WI38 (cell line): Measurements from ENCODE around the gene UMAD1.

Source experiments
- H3K4me3 ChIP-seq: 2 replicates; pipeline ENCODE4 v1.5.1; 2011; ENCODE audit warnings: low read depth, mild to moderate bottlenecking, control low read depth, low read length
- TF ChIP-seq, protein P1 (sequence below): IDR thresholded peaks from 2 replicates; pipeline ENCODE4 v1.5.1; 2012; ENCODE audit warnings: low read depth, mild to moderate bottlenecking, control low read depth, low read length

UMAD1 gene

GRCh38 chr7:7640221-7641128 lies at the start of gene UMAD1:
TSS of gene UMAD1 (plus strand) at chr7:7640752. CDS start at chr7:7673372, 32,620 bp downstream.
- peak within 1 kb of the TSS; percentile 96 for H3K4me3 ChIP-seq
- TF ChIP-seq, protein P1, sequence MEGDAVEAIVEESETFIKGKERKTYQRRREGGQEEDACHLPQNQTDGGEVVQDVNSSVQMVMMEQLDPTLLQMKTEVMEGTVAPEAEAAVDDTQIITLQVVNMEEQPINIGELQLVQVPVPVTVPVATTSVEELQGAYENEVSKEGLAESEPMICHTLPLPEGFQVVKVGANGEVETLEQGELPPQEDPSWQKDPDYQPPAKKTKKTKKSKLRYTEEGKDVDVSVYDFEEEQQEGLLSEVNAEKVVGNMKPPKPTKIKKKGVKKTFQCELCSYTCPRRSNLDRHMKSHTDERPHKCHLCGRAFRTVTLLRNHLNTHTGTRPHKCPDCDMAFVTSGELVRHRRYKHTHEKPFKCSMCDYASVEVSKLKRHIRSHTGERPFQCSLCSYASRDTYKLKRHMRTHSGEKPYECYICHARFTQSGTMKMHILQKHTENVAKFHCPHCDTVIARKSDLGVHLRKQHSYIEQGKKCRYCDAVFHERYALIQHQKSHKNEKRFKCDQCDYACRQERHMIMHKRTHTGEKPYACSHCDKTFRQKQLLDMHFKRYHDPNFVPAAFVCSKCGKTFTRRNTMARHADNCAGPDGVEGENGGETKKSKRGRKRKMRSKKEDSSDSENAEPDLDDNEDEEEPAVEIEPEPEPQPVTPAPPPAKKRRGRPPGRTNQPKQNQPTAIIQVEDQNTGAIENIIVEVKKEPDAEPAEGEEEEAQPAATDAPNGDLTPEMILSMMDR: no peak

- no peak overlapping the region for H3K4me3 ChIP-seq
- TF ChIP-seq, protein P1: no peak
These were observed 45.1 kb upstream of the UMAD1 start for GRCh38 chr7:7595451-7595850.

- TF ChIP-seq, protein P1: no peak
- no peak overlapping the region for H3K4me3 ChIP-seq
These were observed 44.4 kb upstream of the UMAD1 start for GRCh38 chr7:7596176-7596575.

DNA sequence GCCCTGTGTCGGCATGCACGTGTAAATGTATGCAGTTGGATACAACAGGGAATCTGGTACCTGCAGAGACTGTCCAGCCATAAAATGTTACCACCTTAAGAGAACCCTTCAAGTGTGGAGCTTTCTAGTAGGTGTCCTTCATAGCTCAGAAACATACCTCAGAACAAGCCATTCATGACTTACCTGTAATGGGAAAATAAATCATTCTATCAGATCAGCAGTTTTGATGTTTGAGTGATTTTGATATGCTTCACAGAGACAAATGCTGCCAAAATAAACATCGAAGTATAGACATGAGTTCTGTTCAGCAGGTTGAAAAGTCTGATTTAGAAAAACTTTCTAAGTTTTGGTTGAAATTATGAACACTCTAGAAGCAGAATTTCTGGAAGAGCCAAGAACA lies 33.5 kb upstream of the UMAD1 start:
- H3K4me3 ChIP-seq: no peak overlapping the region
- TF ChIP-seq, protein P1: no peak

- H3K4me3 ChIP-seq: no peak overlapping the region
- TF ChIP-seq, protein P1: no peak
These were observed 31.2 kb upstream of the UMAD1 start for GRCh38 chr7:7609330-7609729.

- TF ChIP-seq, protein P1: no peak
- no peak overlapping the region for H3K4me3 ChIP-seq
These were observed 28.0 kb upstream of the UMAD1 start for GRCh38 chr7:7612519-7612918.

DNA sequence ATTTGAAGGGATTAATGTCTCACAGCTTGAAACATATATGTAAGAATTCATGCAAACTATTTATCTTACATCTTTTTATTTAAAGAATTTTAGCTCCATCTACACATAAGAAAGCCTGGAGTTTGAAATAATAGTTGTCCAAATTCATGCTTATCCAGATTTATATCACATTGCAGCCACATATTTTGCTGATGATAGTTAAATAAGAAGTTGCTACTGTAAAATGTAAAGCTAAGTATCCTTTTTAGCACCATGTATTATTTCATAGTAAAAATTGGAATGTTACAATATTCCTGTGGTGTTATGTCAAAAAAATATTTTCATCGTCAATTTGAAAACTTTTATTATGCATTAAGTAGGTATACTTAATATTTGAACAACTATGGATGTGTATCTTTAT lies 27.3 kb upstream of the UMAD1 start:
- H3K4me3 ChIP-seq: no peak overlapping the region
- TF ChIP-seq, protein P1: no peak
